ENCODE measurements around the gene HOXA1.

- TF ChIP-seq POLR2A (IDR thresholded peaks at IDR 0.05) = no peak
- peak in 2 of 3 donors; percentile 24 to 47 for TF ChIP-seq POLR2AphosphoS5 (IDR thresholded peaks at IDR 0.05)
- TF ChIP-seq CTCF (IDR thresholded peaks at IDR 0.05) = no peak
These were observed 22.2 kb upstream of the HOXA1 start for GRCh38 chr7:27117887-27118491.

Data from stomach (tissue), 4 donors.